ENCODE data around the gene CCT2. TPM values are rescaled to one million over a fixed set of nuclear protein-coding genes. Genes with fewer than 3 reads are reported as not detected.

CCT2 gene
- total and polyA plus RNA-seq, 9 of the 15 experiments (the other 6 are each of a cell fraction or from before 2014, with no cell fraction given), result 341 to 738 (median 490) TPM

DNA sequence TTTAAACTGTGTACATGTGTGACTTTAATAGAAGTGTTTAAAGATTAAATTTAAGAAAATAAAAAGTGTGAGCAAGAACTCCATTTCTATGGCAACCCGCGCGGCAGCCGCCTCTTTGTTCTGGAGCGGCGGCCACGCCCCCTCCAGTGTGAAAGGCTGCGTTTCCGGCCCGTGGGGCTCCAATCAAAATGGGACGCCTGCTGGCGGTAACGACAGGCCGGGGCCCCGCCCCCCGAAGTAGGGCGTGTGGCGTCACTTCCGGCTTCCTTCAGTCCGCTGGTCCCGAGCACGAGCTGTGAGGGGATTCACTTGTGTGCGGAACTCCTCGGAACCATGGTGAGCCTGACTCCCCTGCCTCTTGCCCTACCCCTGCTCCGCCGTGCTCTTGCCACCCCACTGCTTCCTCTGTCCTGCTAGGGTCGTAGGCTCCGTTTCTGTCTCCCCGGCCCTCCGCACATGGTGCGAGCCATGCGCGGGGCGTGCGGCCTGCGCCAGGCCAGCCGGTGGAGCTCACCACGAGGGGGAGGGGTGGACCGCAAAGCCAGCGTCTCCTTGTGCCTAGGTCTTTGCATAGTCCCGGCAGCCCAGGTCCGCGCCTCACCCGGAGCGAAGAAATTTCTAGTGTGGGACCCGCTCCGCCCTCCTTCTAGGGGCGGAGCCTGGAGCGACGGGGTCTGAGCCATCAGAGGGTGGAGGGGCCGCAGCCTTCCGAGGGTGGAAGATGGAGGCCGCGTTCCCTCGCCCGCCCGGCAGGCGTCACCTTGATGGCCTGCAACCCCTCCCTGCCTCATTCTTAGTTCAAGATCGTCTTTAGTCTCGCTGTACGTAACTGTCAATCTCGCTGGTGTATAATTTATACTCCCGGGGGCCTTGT lies at the start of gene CCT2 (continued):
- TF ChIP-seq, protein P1, sequence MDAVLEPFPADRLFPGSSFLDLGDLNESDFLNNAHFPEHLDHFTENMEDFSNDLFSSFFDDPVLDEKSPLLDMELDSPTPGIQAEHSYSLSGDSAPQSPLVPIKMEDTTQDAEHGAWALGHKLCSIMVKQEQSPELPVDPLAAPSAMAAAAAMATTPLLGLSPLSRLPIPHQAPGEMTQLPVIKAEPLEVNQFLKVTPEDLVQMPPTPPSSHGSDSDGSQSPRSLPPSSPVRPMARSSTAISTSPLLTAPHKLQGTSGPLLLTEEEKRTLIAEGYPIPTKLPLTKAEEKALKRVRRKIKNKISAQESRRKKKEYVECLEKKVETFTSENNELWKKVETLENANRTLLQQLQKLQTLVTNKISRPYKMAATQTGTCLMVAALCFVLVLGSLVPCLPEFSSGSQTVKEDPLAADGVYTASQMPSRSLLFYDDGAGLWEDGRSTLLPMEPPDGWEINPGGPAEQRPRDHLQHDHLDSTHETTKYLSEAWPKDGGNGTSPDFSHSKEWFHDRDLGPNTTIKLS (IDR thresholded peaks at IDR 0.05; ENCODE audit: borderline replicate concordance, low read depth), result peak; percentile 53
- TF ChIP-seq, protein P2, sequence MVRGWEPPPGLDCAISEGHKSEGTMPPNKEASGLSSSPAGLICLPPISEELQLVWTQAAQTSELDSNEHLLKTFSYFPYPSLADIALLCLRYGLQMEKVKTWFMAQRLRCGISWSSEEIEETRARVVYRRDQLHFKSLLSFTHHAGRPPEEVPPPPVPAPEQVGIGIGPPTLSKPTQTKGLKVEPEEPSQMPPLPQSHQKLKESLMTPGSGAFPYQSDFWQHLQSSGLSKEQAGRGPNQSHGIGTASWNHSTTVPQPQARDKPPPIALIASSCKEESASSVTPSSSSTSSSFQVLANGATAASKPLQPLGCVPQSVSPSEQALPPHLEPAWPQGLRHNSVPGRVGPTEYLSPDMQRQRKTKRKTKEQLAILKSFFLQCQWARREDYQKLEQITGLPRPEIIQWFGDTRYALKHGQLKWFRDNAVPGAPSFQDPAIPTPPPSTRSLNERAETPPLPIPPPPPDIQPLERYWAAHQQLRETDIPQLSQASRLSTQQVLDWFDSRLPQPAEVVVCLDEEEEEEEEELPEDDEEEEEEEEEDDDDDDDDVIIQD (CRISPR knock-in tag; IDR thresholded peaks at IDR 0.05), result no peak
- TF ChIP-seq SOX6 (IDR thresholded peaks at IDR 0.05), result no peak; the same call in 1 of the 2 replicates
- no peak for TF ChIP-seq HNRNPK (IDR thresholded peaks at IDR 0.05; ENCODE audit: low read depth, low read length, poor library complexity, severe bottlenecking)
- peak; percentile 96 for TF ChIP-seq CREM (IDR thresholded peaks at IDR 0.05; ENCODE audit: low read depth)
- TF ChIP-seq PML (IDR thresholded peaks at IDR 0.05; ENCODE audit: low read length), result peak; percentile 90
- TF ChIP-seq RBBP5 (IDR thresholded peaks at IDR 0.05; ENCODE audit: borderline replicate concordance, insufficient read depth, low read length, poor library complexity, severe bottlenecking), result peak; percentile 92
- TF ChIP-seq BCOR (IDR thresholded peaks at IDR 0.05), result peak; percentile 73
- TF ChIP-seq, protein P3, sequence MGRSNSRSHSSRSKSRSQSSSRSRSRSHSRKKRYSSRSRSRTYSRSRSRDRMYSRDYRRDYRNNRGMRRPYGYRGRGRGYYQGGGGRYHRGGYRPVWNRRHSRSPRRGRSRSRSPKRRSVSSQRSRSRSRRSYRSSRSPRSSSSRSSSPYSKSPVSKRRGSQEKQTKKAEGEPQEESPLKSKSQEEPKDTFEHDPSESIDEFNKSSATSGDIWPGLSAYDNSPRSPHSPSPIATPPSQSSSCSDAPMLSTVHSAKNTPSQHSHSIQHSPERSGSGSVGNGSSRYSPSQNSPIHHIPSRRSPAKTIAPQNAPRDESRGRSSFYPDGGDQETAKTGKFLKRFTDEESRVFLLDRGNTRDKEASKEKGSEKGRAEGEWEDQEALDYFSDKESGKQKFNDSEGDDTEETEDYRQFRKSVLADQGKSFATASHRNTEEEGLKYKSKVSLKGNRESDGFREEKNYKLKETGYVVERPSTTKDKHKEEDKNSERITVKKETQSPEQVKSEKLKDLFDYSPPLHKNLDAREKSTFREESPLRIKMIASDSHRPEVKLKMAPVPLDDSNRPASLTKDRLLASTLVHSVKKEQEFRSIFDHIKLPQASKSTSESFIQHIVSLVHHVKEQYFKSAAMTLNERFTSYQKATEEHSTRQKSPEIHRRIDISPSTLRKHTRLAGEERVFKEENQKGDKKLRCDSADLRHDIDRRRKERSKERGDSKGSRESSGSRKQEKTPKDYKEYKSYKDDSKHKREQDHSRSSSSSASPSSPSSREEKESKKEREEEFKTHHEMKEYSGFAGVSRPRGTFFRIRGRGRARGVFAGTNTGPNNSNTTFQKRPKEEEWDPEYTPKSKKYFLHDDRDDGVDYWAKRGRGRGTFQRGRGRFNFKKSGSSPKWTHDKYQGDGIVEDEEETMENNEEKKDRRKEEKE (IDR thresholded peaks at IDR 0.05; ENCODE audit: borderline replicate concordance in 1 of 2, control insufficient read depth in 1 of 2, low read depth in 2 of 2, low read length in 1 of 2), result 0 out of 4 replicates have a peak, but pooled peaks of 1 of the 2 experiments have one; percentile 45
- peak; percentile 39; the same call in 1 of the 2 replicates for TF ChIP-seq ZNF431 (CRISPR knock-in tag; IDR thresholded peaks at IDR 0.05)
- peak; percentile 58; the same call in 1 of the 2 replicates for TF ChIP-seq KLF1 (tag; IDR thresholded peaks at IDR 0.05)
